OCI-LY1 (cell line): ENCODE results near the gene PBXIP1.

ENCODE experiments used
- H2AFZ ChIP-seq: fragments of 200-600 bp; sonication (generic), shearing (Covaris generic); 2 replicates; pipeline ENCODE4 v1.6.0; 2014; ENCODE audit warnings: antibody characterized with exemption, mild to moderate bottlenecking, low read length
- H3F3A ChIP-seq: fragments of 200-600 bp; sonication (generic), shearing (Covaris generic); 2 replicates; pipeline ENCODE4 v1.6.0; 2014; ENCODE audit warnings: mild to moderate bottlenecking, antibody characterized with exemption, low read length, moderate library complexity; ENCODE audit not compliant: insufficient read depth
- H3K27ac ChIP-seq: fragments of 200-600 bp; sonication (generic); 2 replicates; pipeline ENCODE4 v1.5.1; 2014; ENCODE audit warnings: low read length, mixed run types, mild to moderate bottlenecking, low read depth; ENCODE audit not compliant: poor library complexity, severe bottlenecking
- H3K27me3 ChIP-seq: fragments of 200-600 bp; sonication (generic); 2 replicates; pipeline ENCODE4 v1.6.0; 2014; ENCODE audit warnings: antibody characterized with exemption, mild to moderate bottlenecking, low read length, moderate library complexity; ENCODE audit not compliant: insufficient read depth
- H3K36me3 ChIP-seq: fragments of 200-600 bp; sonication (generic); 2 replicates; pipeline ENCODE4 v1.6.1; 2014; ENCODE audit warnings: mild to moderate bottlenecking, antibody characterized with exemption, low read length, moderate library complexity, mixed read lengths; ENCODE audit not compliant: insufficient read depth
- H3K4me1 ChIP-seq: fragments of 200-600 bp; sonication (generic); 2 replicates; pipeline ENCODE4 v1.5.1; 2014; ENCODE audit warnings: mild to moderate bottlenecking, low read length, moderate library complexity; ENCODE audit not compliant: insufficient read depth, severe bottlenecking
- H3K4me2 ChIP-seq: fragments of 200-600 bp; sonication (generic), shearing (Covaris generic); 2 replicates; pipeline ENCODE4 v1.6.1; 2014; ENCODE audit warnings: low read length
- H3K4me3 ChIP-seq: fragments of 200-600 bp; sonication (generic); 2 replicates; pipeline ENCODE4 v1.5.1; 2014; ENCODE audit warnings: low read length, low read depth, mild to moderate bottlenecking, mixed read lengths; ENCODE audit not compliant: poor library complexity, severe bottlenecking
- H3K79me2 ChIP-seq: fragments of 200-600 bp; shearing (Covaris generic); 2 replicates; pipeline ENCODE4 v1.6.1; 2016; ENCODE audit warnings: mixed run types, low read length, mixed read lengths; ENCODE audit not compliant: insufficient read depth
- H3K9ac ChIP-seq: fragments of 200-600 bp; sonication (generic), shearing (Covaris generic); 2 replicates; pipeline ENCODE4 v1.6.1; 2014; ENCODE audit warnings: mild to moderate bottlenecking, low read length, mixed read lengths
- H3K9me2 ChIP-seq: fragments of 200-600 bp; sonication (generic), shearing (Covaris generic); 2 replicates; pipeline ENCODE4 v1.6.1; 2014; ENCODE audit warnings: low read depth, mild to moderate bottlenecking, low read length, mixed read lengths
- H3K9me3 ChIP-seq: fragments of 200-600 bp; shearing (Covaris generic); 2 replicates; pipeline ENCODE4 v1.6.1; 2014; ENCODE audit warnings: low read length, mixed read lengths
- H4K20me1 ChIP-seq: fragments of 200-600 bp; sonication (generic), shearing (Covaris generic); 2 replicates; pipeline ENCODE4 v1.6.0; 2016; ENCODE audit warnings: mild to moderate bottlenecking, low read length; ENCODE audit not compliant: insufficient read depth
- CTCF ChIP-seq: fragments of 200-600 bp; sonication (generic), shearing (Covaris generic); IDR thresholded peaks from 2 replicates; pipeline ENCODE4 v1.5.1; 2017; ENCODE audit warnings: mild to moderate bottlenecking, antibody characterized with exemption, low read length, moderate library complexity, mixed read lengths
- EZH2 ChIP-seq: fragments of 200-600 bp; sonication (generic), shearing (Covaris generic); IDR thresholded peaks from 2 replicates; pipeline ENCODE4 v1.8.0; 2017; ENCODE audit warnings: borderline replicate concordance, mixed run types, mild to moderate bottlenecking, antibody characterized with exemption, low read length, moderate library complexity, mixed read lengths

PBXIP1 gene

GRCh38 chr1:154955718-154956543, at the start of gene PBXIP1:
Gene PBXIP1 (minus strand): TSS chr1:154956099. CDS start chr1:154953721, 2,378 bp downstream.
- H3K4me1 ChIP-seq: peaks cover 69% of the 10 kb centered on the region
- peak within 1 kb of the TSS; percentile 60 for H3K9ac ChIP-seq
- no peaks in the 10 kb centered on the region for H3K9me3 ChIP-seq
- H3K4me2 ChIP-seq: peak within 1 kb of the TSS; percentile 74
- no peaks in the 10 kb centered on the region for H3F3A ChIP-seq
- H3K27me3 ChIP-seq: no peaks in the 10 kb centered on the region
- TF ChIP-seq EZH2 (no peak), CTCF (peak; percentile 52)
- peak within 1 kb of the TSS; percentile 65 for H3K4me3 ChIP-seq
- no peaks in the 10 kb centered on the region for H3K9me2 ChIP-seq
- no peak within 1 kb of the TSS for H2AFZ ChIP-seq
- H4K20me1 ChIP-seq: no peaks in the 10 kb centered on the region
- peaks cover 18% of the 10 kb centered on the region for H3K36me3 ChIP-seq
- H3K79me2 ChIP-seq: peaks cover 3% of the 10 kb centered on the region; the same call in 1 of the 2 replicates
- H3K27ac ChIP-seq: peak within 1 kb of the TSS; percentile 89

- Histone ChIP-seq H3K79me2 (no peaks in the 10 kb centered on the region), H3K4me3 (no peak overlapping the region), H3K9ac (no peak overlapping the region)
These were observed 49.4 kb upstream of the PBXIP1 start for GRCh38 chr1:155005076-155006011.

More at GRCh38 chr1:155005076-155006011, 49.4 kb upstream of the PBXIP1 start:
- Histone ChIP-seq H3K9me2 (no peaks in the 10 kb centered on the region), H3F3A (peaks cover 4% of the 10 kb centered on the region; the same call in 1 of the 2 replicates), H4K20me1 (no peaks in the 10 kb centered on the region), H3K4me1 (peaks cover 32% of the 10 kb centered on the region), H2AFZ (no peak overlapping the region), H3K4me2 (peak overlapping the region; percentile 99; the same call in 1 of the 2 replicates), H3K9me3 (no peaks in the 10 kb centered on the region), H3K27me3 (no peaks in the 10 kb centered on the region), H3K36me3 (no peaks in the 10 kb centered on the region), H3K27ac (peak overlapping the region; percentile 69)
- TF ChIP-seq CTCF: no peak
- no peak for TF ChIP-seq EZH2
